Fibroblast of lung (primary cell): ENCODE results near the gene NT5DC3. TPM values are rescaled to one million over a fixed set of nuclear protein-coding genes. Genes with fewer than 3 reads are reported as not detected.

Source experiments
- DNase-seq, 2 donors: peaks; one replicate each; pipeline versions ENCODE4 v3.0.0 to v3.0.0-alpha.2; 2010; ENCODE audit warnings: low read depth in 2 of 2
- H2AFZ ChIP-seq: 2 replicates; pipeline ENCODE4 v1.5.1; 2012; ENCODE audit warnings: low read length, control low read depth, inconsistent platforms
- H3K27ac ChIP-seq: 2 replicates; pipeline ENCODE4 v1.5.1; 2011; ENCODE audit warnings: low read length, control low read depth; ENCODE audit not compliant: insufficient read depth
- H3K27me3 ChIP-seq: 2 replicates; pipeline ENCODE4 v1.5.1; 2011; ENCODE audit warnings: mild to moderate bottlenecking, low read length; ENCODE audit not compliant: control insufficient read depth, insufficient read depth
- H3K36me3 ChIP-seq: 2 replicates; pipeline ENCODE4 v1.5.1; 2011; ENCODE audit warnings: low read length; ENCODE audit not compliant: control insufficient read depth, insufficient read depth
- H3K4me1 ChIP-seq: 2 replicates; pipeline ENCODE4 v1.5.1; 2011; ENCODE audit warnings: low read length; ENCODE audit not compliant: control insufficient read depth, insufficient read depth; ENCODE audit errors: extremely low read depth
- H3K4me2 ChIP-seq: 2 replicates; pipeline ENCODE4 v1.5.1; 2011; ENCODE audit warnings: low read length, control low read depth; ENCODE audit not compliant: insufficient read depth; ENCODE audit errors: extremely low read depth
- H3K4me3 ChIP-seq, 4 experiments: fragments of 200-600 bp in 1 of 4; sonication (generic) in 1 of 4; replicated peaks in 1 of 4; 2 replicates each; pipeline ENCODE4 v1.5.1; 2011 to 2016; ENCODE audit warnings: low read length in 4 of 4, low read depth in 3 of 4, mild to moderate bottlenecking in 3 of 4, control low read depth in 2 of 4, inconsistent platforms in 1 of 4, mixed read lengths in 1 of 4; ENCODE audit not compliant: insufficient read depth in 1 of 4; ENCODE audit errors: control extremely low read depth in 1 of 4
- H3K79me2 ChIP-seq: 2 replicates; pipeline ENCODE4 v1.5.1; 2012; ENCODE audit warnings: mild to moderate bottlenecking, low read length, inconsistent platforms; ENCODE audit not compliant: control insufficient read depth, insufficient read depth
- H3K9ac ChIP-seq: 2 replicates; pipeline ENCODE4 v1.5.1; 2011; ENCODE audit warnings: mild to moderate bottlenecking, low read length, control low read depth; ENCODE audit not compliant: insufficient read depth
- H3K9me3 ChIP-seq: 2 replicates; pipeline ENCODE4 v1.5.1; 2012; ENCODE audit warnings: low read depth, low read length; ENCODE audit not compliant: control insufficient read depth, insufficient read depth
- H4K20me1 ChIP-seq: 2 replicates; pipeline ENCODE4 v1.5.1; 2011; ENCODE audit warnings: low read length; ENCODE audit not compliant: control insufficient read depth, insufficient read depth; ENCODE audit errors: extremely low read depth
- EZH2 ChIP-seq: IDR thresholded peaks from 2 replicates; pipeline ENCODE4 v1.5.1; 2012; ENCODE audit warnings: low read length, control low read depth, mild to moderate bottlenecking; ENCODE audit errors: missing control alignments
- polyA plus RNA-seq, 2 donors: library from polyadenylated mRNA; depleted of rRNA in 1 of 2; stranded (reverse) in 1 of 2; unstranded in 1 of 2; fragments of >200 nt; gene quantifications; 2 replicates each; pipeline ENCODE4 v1.2.1, GENCODE V29; 2011 to 2012; ENCODE audit warnings: missing spikeins in 1 of 2
- total RNA-seq: library from RNA; depleted of rRNA; stranded (reverse); fragments of >200 nt; gene quantifications from 2 replicates; pipeline ENCODE4 v1.2.1, GENCODE V29; 2014
- TF ChIP-seq, protein P1 (sequence below), 2 donors: IDR thresholded peaks in 1 of 2; conservative IDR thresholded peaks in 1 of 2; 1 replicate in 1 of 2; 2 replicates in 1 of 2; pipeline ENCODE4 v1.5.1; 2011 to 2012; ENCODE audit warnings: low read length in 2 of 2, control low read depth in 1 of 2, inconsistent platforms in 1 of 2, low read depth in 1 of 2, mild to moderate bottlenecking in 1 of 2

Gene NT5DC3
- total and polyA plus RNA-seq, 2 donors (not counting 1 experiment from before 2014, with no cell fraction given), result 4.1 to 10.4 TPM

DNA sequence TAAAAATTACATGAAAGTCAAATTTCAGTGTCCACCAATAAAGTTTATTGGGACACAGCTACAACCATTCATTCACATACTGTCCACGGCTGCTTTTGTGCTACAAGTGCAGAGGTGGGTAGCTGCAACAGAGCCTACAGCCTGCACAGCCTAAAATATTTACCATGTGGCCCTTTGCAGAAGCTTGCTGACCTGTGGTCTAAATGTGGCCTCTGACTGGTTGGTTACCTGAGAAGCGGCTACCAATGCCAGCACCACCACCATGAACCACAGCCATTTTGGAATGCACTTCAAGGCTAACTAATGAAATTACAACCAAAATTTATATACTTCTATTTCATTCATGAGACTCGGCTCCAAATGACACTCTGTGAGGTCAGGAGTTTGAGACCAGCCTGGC is 58.6 kb downstream of the NT5DC3 start:
- peaks cover 9% of the 10 kb centered on the region for H3K36me3 ChIP-seq
- no peaks in the 10 kb centered on the region for H3K27me3 ChIP-seq
- H3K79me2 ChIP-seq, result no peaks in the 10 kb centered on the region
- H4K20me1 ChIP-seq, result no peaks in the 10 kb centered on the region
- DNase-seq, result no peak
- no peak overlapping the region for H2AFZ ChIP-seq
- no peak overlapping the region for H3K27ac ChIP-seq
- no peak overlapping the region for H3K4me3 ChIP-seq
- TF ChIP-seq EZH2, result no peak
- TF ChIP-seq, protein P1, sequence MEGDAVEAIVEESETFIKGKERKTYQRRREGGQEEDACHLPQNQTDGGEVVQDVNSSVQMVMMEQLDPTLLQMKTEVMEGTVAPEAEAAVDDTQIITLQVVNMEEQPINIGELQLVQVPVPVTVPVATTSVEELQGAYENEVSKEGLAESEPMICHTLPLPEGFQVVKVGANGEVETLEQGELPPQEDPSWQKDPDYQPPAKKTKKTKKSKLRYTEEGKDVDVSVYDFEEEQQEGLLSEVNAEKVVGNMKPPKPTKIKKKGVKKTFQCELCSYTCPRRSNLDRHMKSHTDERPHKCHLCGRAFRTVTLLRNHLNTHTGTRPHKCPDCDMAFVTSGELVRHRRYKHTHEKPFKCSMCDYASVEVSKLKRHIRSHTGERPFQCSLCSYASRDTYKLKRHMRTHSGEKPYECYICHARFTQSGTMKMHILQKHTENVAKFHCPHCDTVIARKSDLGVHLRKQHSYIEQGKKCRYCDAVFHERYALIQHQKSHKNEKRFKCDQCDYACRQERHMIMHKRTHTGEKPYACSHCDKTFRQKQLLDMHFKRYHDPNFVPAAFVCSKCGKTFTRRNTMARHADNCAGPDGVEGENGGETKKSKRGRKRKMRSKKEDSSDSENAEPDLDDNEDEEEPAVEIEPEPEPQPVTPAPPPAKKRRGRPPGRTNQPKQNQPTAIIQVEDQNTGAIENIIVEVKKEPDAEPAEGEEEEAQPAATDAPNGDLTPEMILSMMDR (conservative IDR thresholded peaks at IDR 0.05 in 1 of 2, IDR thresholded peaks at IDR 0.05 in 1 of 2; ENCODE audit: low read depth in 1 of 2, low read length in 2 of 2), result no peak
- peaks cover 5% of the 10 kb centered on the region for H3K4me1 ChIP-seq
- no peak overlapping the region for H3K4me2 ChIP-seq
- no peaks in the 10 kb centered on the region for H3K9me3 ChIP-seq
- no peak overlapping the region for H3K9ac ChIP-seq

DNA sequence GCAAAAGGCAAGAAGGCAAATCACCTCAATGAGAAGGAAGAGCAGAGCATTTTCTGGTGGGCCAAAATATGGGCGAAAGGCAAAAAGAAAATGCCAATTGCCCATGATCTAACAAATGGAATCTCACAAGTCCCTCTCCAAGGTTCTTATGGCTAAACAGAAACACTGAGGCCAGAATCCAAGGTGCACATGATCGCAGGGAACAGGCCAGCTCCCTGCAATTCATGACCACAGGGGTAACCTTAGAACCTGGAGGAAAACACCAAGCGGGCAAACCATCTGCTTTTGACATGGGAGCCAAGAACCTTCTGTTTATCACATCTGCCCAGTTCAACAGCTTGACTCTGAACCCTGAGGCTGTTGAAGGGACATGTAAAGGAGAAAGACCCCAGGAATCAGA is 60.0 kb downstream of the NT5DC3 start:
- Histone ChIP-seq H3K27ac (no peak overlapping the region), H3K9ac (no peak overlapping the region), H3K27me3 (no peaks in the 10 kb centered on the region), H3K36me3 (peaks cover 13% of the 10 kb centered on the region), H3K4me2 (no peak overlapping the region), H3K4me1 (peaks cover 5% of the 10 kb centered on the region), H2AFZ (no peak overlapping the region), H3K4me3 (no peak overlapping the region), H3K9me3 (no peaks in the 10 kb centered on the region), H4K20me1 (no peaks in the 10 kb centered on the region), H3K79me2 (no peaks in the 10 kb centered on the region)
- TF ChIP-seq, protein P1 (conservative IDR thresholded peaks at IDR 0.05 in 1 of 2, IDR thresholded peaks at IDR 0.05 in 1 of 2; ENCODE audit: low read depth in 1 of 2, low read length in 2 of 2), result no peak
- no peak for TF ChIP-seq EZH2
- no peak for DNase-seq

DNA sequence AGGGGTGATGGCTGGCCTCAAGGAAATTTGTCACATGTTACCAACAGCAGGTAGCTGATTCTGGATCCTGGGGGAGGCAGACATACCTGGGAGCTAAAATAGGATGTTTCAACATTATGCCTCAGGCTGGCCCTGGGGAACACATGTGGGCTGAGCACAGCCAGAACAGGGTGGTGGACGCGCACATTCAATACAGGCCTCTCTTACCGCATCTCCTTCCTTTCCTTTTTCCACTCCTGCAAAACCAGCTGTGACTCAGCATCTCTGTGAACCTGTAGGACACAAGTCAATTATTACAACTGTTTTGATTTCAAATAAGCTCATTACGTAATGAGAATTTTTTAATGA is 61.0 kb downstream of the NT5DC3 start:
- Histone ChIP-seq H3K36me3 (peaks cover 13% of the 10 kb centered on the region), H3K27me3 (no peaks in the 10 kb centered on the region), H3K4me2 (no peak overlapping the region), H2AFZ (no peak overlapping the region), H3K4me1 (peaks cover 5% of the 10 kb centered on the region), H3K27ac (no peak overlapping the region), H3K9ac (no peak overlapping the region), H3K79me2 (no peaks in the 10 kb centered on the region), H4K20me1 (no peaks in the 10 kb centered on the region), H3K4me3 (no peak overlapping the region), H3K9me3 (no peaks in the 10 kb centered on the region)
- peak; percentile 20 to 51 for DNase-seq
- no peak for TF ChIP-seq EZH2
- TF ChIP-seq, protein P1 (conservative IDR thresholded peaks at IDR 0.05 in 1 of 2, IDR thresholded peaks at IDR 0.05 in 1 of 2; ENCODE audit: low read depth in 1 of 2, low read length in 2 of 2), result no peak
